OCI-LY3 (cell line): ENCODE measurements around the gene DOCK10.

Source experiments
- H2AFZ ChIP-seq: fragments of 200-600, 300-600 bp; shearing (Covaris generic); 2 replicates; pipeline ENCODE4 v1.6.0; 2014; ENCODE audit warnings: antibody characterized with exemption, low read depth, low read length
- H3K27ac ChIP-seq: fragments of 200-600, 300-600 bp; sonication (generic); 2 replicates; pipeline ENCODE4 v1.5.1; 2014; ENCODE audit warnings: mild to moderate bottlenecking, low read length, moderate library complexity, mixed read lengths
- H3K27me3 ChIP-seq: fragments of 200-600, 300-600 bp; sonication (generic); 2 replicates; pipeline ENCODE4 v1.6.1; 2014; ENCODE audit warnings: low read depth, low read length, mixed read lengths
- H3K36me3 ChIP-seq: fragments of 200-600, 300-600 bp; sonication (generic); replicated peaks from 2 replicates; pipeline ENCODE3; 2014; ENCODE audit warnings: low read depth, low read length, mixed read lengths
- H3K4me1 ChIP-seq: fragments of 300-600, 200-600 bp; sonication (generic); 2 replicates; pipeline ENCODE4 v1.6.1; 2014; ENCODE audit warnings: low read length, mixed read lengths
- H3K4me2 ChIP-seq: fragments of 200-600, 300-600 bp; sonication (generic); 2 replicates; pipeline ENCODE4 v1.6.1; 2014; ENCODE audit warnings: low read length, mixed read lengths
- H3K4me3 ChIP-seq: fragments of 300-600, 200-600 bp; sonication (generic); 2 replicates; pipeline ENCODE4 v1.5.1; 2014; ENCODE audit warnings: antibody characterized with exemption, mild to moderate bottlenecking, low read length, moderate library complexity
- H3K79me2 ChIP-seq: fragments of 300-600, 200-600 bp; shearing (Covaris generic); 2 replicates; pipeline ENCODE4 v1.6.1; 2014; ENCODE audit warnings: mild to moderate bottlenecking, low read length, mixed read lengths
- H3K9ac ChIP-seq: fragments of 300-600, 200-600 bp; shearing (Covaris generic); 2 replicates; pipeline ENCODE4 v1.6.0; 2014; ENCODE audit warnings: mild to moderate bottlenecking, low read length, moderate library complexity
- H3K9me3 ChIP-seq: fragments of 200-600, 300-600 bp; shearing (Covaris generic); 2 replicates; pipeline ENCODE4 v1.6.1; 2014; ENCODE audit warnings: low read length, mixed read lengths; ENCODE audit not compliant: insufficient read depth
- H4K20me1 ChIP-seq: fragments of 200-600, 300-600 bp; sonication (generic); 2 replicates; pipeline ENCODE4 v1.6.1; 2016; ENCODE audit warnings: low read length, mixed read lengths; ENCODE audit not compliant: insufficient read depth
- CTCF ChIP-seq: fragments of 200-600, 300-600 bp; sonication (generic); IDR thresholded peaks from 2 replicates; pipeline ENCODE4 v1.5.1; 2014; ENCODE audit warnings: antibody characterized with exemption, low read length, low read depth
- EZH2phosphoT487 ChIP-seq: fragments of 200-600 bp; shearing (Covaris generic); IDR thresholded peaks from 2 replicates; pipeline ENCODE4 v1.6.1; 2018; ENCODE audit warnings: antibody characterized with exemption, mixed run types, low read depth

Gene DOCK10

GRCh38 chr2:225022188-225022587 is 20.1 kb downstream of the DOCK10 start:
- Histone ChIP-seq H3K4me2 (no peak overlapping the region), H3K27me3 (no peaks in the 10 kb centered on the region), H3K4me3 (no peak overlapping the region), H2AFZ (no peak overlapping the region), H3K9ac (no peak overlapping the region), H3K79me2 (peaks cover 92% of the 10 kb centered on the region), H3K36me3 (peaks cover 10% of the 10 kb centered on the region), H3K4me1 (peaks cover 39% of the 10 kb centered on the region), H4K20me1 (peaks cover 4% of the 10 kb centered on the region; the same call in 1 of the 2 replicates), H3K9me3 (no peaks in the 10 kb centered on the region), H3K27ac (no peak overlapping the region)
- TF ChIP-seq CTCF (no peak), EZH2phosphoT487 (no peak)

- H3K9me3 ChIP-seq, result no peaks in the 10 kb centered on the region
- peaks cover 23% of the 10 kb centered on the region for H3K4me1 ChIP-seq
- H3K79me2 ChIP-seq, result peaks cover 87% of the 10 kb centered on the region
- peaks cover 4% of the 10 kb centered on the region; the same call in 1 of the 2 replicates for H4K20me1 ChIP-seq
- no peak overlapping the region for H3K4me3 ChIP-seq
- TF ChIP-seq EZH2phosphoT487, result no peak
- no peak for TF ChIP-seq CTCF
- H2AFZ ChIP-seq, result no peak overlapping the region
- peaks cover 10% of the 10 kb centered on the region for H3K36me3 ChIP-seq
- H3K4me2 ChIP-seq, result no peak overlapping the region
- no peak overlapping the region for H3K9ac ChIP-seq
- no peaks in the 10 kb centered on the region for H3K27me3 ChIP-seq
- no peak overlapping the region for H3K27ac ChIP-seq
Measured at GRCh38 chr2:225020168-225020849, 22.0 kb downstream of the DOCK10 start.

GRCh38 chr2:225019105-225019504 is 23.2 kb downstream of the DOCK10 start:
- TF ChIP-seq EZH2phosphoT487 (no peak), CTCF (no peak)
- H3K79me2 ChIP-seq, result peaks cover 83% of the 10 kb centered on the region
- peaks cover 27% of the 10 kb centered on the region; the same call in 1 of the 2 replicates for H3K4me1 ChIP-seq
- no peak overlapping the region for H2AFZ ChIP-seq
- H3K27ac ChIP-seq, result no peak overlapping the region
- no peak overlapping the region for H3K4me2 ChIP-seq
- H3K9ac ChIP-seq, result no peak overlapping the region
- H3K27me3 ChIP-seq, result no peaks in the 10 kb centered on the region
- no peak overlapping the region for H3K4me3 ChIP-seq
- peaks cover 10% of the 10 kb centered on the region for H3K36me3 ChIP-seq
- H4K20me1 ChIP-seq, result peaks cover 4% of the 10 kb centered on the region; the same call in 1 of the 2 replicates
- H3K9me3 ChIP-seq, result no peaks in the 10 kb centered on the region

GRCh38 chr2:225017713-225018112 is 24.6 kb downstream of the DOCK10 start:
- Histone ChIP-seq H3K4me3 (no peak overlapping the region), H3K4me2 (no peak overlapping the region), H3K27me3 (no peaks in the 10 kb centered on the region), H3K79me2 (peaks cover 77% of the 10 kb centered on the region), H2AFZ (no peak overlapping the region), H3K36me3 (peaks cover 10% of the 10 kb centered on the region), H3K9ac (no peak overlapping the region), H4K20me1 (no peaks in the 10 kb centered on the region; the same call in 1 of the 2 replicates), H3K4me1 (peaks cover 32% of the 10 kb centered on the region), H3K27ac (no peak overlapping the region), H3K9me3 (no peaks in the 10 kb centered on the region)
- TF ChIP-seq EZH2phosphoT487 (no peak), CTCF (no peak)
